ENCODE data around the gene PRSS36. TPM values are rescaled to one million over a fixed set of nuclear protein-coding genes. Genes with fewer than 3 reads are reported as not detected.
"Not testable (repeated sequence)": the region's sequence is repeated elsewhere in the genome, so short reads cannot be mapped to it uniquely, and the experiment has no call there.

Gene PRSS36
- total and polyA plus RNA-seq, 2 of the 4 experiments (the other 2 are of a cell fraction), result 0.18 to 0.55 TPM

DNA sequence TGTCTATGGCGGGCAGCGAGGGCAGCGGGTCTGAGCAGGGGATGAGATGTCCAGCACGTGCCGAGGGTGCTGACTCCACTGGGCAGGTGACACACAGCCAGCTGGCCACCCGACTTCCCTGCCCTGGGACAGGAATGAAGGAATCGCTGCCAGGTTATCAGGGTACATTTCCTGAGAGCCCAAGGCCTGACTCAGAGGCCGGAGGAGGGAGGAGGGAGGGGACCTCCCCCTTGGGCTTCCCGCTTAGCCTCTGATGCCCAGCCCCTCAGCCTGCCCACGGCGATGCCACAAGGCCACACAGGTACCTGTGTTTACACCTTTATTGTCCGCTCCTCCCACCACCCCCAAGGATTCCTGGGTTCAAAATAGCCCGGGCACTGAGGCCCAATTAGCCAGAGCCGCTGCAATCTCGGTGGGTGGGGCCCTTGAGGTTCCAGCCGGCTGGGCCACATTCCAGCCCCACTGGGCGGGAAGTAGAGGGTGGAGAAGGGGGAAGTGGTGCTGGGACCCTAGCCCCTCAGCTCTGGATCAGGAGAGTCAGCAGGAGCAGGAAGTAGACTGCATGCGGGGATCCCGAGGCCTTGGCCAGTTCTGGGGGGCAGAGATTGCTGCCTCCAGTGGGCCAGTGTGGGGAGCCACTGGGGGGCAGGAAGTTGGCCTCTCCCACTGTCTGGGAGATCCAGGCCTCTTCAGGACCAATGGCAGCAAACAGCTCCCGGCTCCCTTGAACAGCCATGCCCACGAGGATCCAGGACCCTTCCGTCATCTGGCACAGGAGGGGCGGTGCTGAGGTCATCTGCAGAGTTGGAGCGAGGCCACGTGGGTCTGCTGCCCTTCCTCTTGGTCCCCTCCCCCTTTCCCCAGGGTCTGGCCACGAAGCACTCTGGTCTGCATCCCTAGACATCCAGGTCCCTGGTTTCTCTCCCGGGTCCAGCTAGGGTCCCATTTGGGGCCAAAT, 11.0 kb downstream of the PRSS36 start (continued):
- TF ChIP-seq MXI1 (IDR thresholded peaks at IDR 0.05; ENCODE audit: borderline replicate concordance, low read depth, low read length) (no peak), POLR2A (IDR thresholded peaks at IDR 0.05; ENCODE audit: low read depth, low read length) (no peak), BHLHE40 (IDR thresholded peaks at IDR 0.05; ENCODE audit: low read depth, low read length) (peak; percentile 94), RCOR1 (IDR thresholded peaks at IDR 0.05; ENCODE audit: insufficient replicate concordance, low read length) (peak; percentile 13)

DNA sequence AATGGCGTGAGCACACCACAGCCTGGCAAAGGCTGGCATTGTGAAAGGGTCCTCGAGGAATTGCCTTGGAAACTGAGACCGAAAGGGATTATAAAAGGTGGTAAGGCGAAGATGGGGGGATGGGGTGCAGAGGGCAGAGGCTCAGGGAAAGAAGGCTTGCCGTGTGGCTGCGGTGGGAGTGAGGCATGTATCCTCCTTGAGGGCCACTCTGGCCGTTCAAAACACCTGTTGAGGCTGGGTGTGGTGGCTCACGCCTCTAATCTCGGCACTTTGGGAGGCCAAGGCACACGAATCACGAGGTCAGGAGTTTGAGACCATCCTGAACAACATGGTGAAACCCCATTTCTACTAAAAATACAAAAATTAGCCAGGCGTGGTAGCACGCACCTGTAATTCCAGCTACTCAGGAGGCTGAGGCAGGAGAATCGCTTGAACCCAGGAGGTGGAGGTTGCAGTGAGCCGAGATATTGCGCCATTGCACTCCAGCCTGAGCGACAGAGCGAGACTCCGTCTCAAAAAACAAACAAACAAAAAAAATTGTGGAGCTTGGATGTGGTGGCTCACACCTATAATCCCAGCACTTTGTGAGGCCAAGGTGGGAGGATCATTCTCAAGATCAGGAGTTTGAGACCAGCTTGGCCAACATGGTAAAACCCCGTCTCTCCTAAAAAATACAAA, 12.9 kb downstream of the PRSS36 start:
- H3K27ac ChIP-seq (ENCODE audit: insufficient read depth, low read length); H3K4me3 ChIP-seq (ENCODE audit: insufficient read depth, low read depth, low read length); DNase-seq; H4K5ac ChIP-seq (ENCODE audit: low read depth, low read length); H3K4me2 ChIP-seq (ENCODE audit: low read depth, low read length); H2BK20ac ChIP-seq (ENCODE audit: low read depth, low read length); H3K14ac ChIP-seq (replicated peaks; ENCODE audit: low read depth, low read length); H3K27me3 ChIP-seq (ENCODE audit: control insufficient read depth, insufficient read depth, low read length); H2BK5ac ChIP-seq (ENCODE audit: low read depth, low read length, poor library complexity, severe bottlenecking); POLR2A ChIA-PET (ENCODE audit: unreplicated experiment); in situ Hi-C loops (cut with MboI; ENCODE audit: low sequenced_read_pairs); H3K79me1 ChIP-seq (ENCODE audit: low read depth in 1 of 2, low read length in 2 of 2); H3K36me3 ChIP-seq (ENCODE audit: control insufficient read depth, insufficient read depth, low read length); H3K9me3 ChIP-seq (ENCODE audit: control insufficient read depth, insufficient read depth, low read length); H2AK9ac ChIP-seq (replicated peaks; ENCODE audit: low read depth, low read length, poor library complexity); BruUV-seq (replicated peaks); H3K9ac ChIP-seq (ENCODE audit: low read depth, low read length); intact Hi-C loops (cut with micrococcal nuclease); H3K4ac ChIP-seq (ENCODE audit: low read depth, low read length); ATAC-seq (ENCODE audit: low read depth); H2BK120ac ChIP-seq (ENCODE audit: low read depth, low read length); H3K18ac ChIP-seq (ENCODE audit: low read depth, low read length); H2AFZ ChIP-seq (replicated peaks; ENCODE audit: low read length, poor library complexity); H4K8ac ChIP-seq (ENCODE audit: low read depth in 2 of 2, low read length in 2 of 2); H4K20me1 ChIP-seq (ENCODE audit: insufficient read depth, low read length); H2AK5ac ChIP-seq (ENCODE audit: low read depth, low read length); CTCF ChIA-PET; H4K91ac ChIP-seq (ENCODE audit: insufficient read depth, low read depth, low read length); H3K56ac ChIP-seq (ENCODE audit: extremely low read depth, insufficient read depth, low read length); H3K23ac ChIP-seq (ENCODE audit: low read depth, low read length); dilution Hi-C loops (cut with HindIII; ENCODE audit: low sequenced_read_pairs, unreplicated experiment): not testable (repeated sequence)
- Histone ChIP-seq H3K9me1 (ENCODE audit: insufficient read depth, low read length) (peaks cover 11% of the 10 kb centered on the region), H2BK15ac (ENCODE audit: low read depth, low read length) (0 out of 3 replicates have a peak overlapping the region, but pooled peaks have one; percentile 12), H3K4me1 (ENCODE audit: control insufficient read depth, insufficient read depth, low read length) (peaks cover 19% of the 10 kb centered on the region)
- WGBS, 2 experiments (ENCODE audit: extremely low coverage in 2 of 2, insufficient read length in 1 of 2), result 86% methylated on average over 5 of the region's 20 CpGs; no CpG with 5 or more reads in 1 of the 2 experiments
